Stimulated activated CD4-positive, alpha-beta T cell treated with anti-CD3 and anti-CD28 coated beads, Interleukin-4, amount 100 ng/mL, for 48 hours (primary cell): ENCODE data around the gene ASNSD1.

Source experiments
- DNase-seq, 2 donors: peaks; one replicate each; pipeline ENCODE4 v3.0.0-alpha.2; 2020; ENCODE audit warnings: low read depth in 2 of 2

ASNSD1 gene

DNA sequence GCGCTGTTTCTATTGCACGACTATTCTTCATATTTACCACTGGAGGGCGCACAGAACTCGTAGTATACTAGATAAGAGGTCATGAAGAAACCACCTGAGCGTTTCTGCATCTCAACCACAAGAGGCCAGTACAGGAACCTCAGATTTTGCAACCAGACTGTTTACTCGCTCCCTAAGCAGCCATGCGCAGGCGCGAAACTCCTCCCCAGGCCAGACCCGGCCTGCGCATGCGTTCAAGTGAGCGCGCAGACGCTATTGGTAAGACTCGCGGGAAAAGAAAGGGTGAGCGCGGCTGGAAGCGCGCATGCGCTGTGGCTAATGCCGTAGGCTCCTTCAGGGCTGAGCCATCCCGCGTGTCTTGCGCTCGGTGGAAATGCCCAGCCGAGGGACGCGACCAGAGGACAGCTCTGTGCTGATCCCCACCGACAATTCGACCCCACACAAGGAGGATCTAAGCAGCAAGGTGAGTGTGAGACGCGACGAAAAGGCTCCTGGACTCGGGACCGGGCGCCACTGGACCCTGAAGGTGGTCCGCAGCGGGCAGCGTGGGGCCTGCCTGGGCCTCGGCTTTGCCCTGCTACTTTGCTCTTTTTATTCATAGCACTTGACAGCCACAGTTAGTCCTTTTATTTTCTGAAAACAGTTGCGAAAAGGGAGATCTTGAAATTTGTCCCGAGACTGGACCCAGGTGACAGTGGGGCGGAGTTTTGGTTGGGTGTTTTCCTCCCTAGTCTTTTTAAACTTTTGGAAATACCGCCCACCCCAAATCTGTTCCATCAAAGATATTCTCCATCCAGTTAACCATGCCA lies at the start of gene ASNSD1:
ASNSD1 (plus strand) TSS at position 312 of the 809 bp plus-strand sequence. CDS start 4,674 bp downstream, outside the sequence.
- DNase-seq: peak; percentile 95 to 97

DNA sequence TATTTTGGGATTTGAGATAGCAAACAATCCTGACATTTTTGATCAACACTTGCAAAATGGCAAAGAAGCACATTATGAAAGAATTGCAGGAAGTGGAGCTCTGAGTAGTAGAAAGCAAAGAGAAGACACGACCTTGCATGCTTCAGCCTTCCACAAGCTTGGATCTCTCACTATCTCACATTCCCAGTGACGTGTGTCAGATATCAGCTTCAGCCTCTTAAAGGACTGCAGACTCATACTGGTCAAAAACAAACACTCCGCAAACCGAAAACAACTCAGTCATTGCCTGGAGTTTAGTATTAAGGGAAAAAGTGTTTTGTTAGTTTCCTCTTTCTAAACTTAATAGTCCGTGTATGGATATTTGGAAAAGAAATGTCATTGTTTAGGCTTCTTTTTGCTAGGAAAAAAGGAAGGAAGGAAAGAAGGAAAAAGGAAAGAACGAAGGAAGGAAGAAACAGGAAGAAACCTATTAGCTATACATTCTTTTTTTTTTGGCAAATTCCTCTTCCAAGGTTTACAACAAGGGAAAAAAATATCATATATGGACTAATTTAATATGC lies 48.1 kb upstream of the ASNSD1 start:
- DNase-seq: no peak

DNA sequence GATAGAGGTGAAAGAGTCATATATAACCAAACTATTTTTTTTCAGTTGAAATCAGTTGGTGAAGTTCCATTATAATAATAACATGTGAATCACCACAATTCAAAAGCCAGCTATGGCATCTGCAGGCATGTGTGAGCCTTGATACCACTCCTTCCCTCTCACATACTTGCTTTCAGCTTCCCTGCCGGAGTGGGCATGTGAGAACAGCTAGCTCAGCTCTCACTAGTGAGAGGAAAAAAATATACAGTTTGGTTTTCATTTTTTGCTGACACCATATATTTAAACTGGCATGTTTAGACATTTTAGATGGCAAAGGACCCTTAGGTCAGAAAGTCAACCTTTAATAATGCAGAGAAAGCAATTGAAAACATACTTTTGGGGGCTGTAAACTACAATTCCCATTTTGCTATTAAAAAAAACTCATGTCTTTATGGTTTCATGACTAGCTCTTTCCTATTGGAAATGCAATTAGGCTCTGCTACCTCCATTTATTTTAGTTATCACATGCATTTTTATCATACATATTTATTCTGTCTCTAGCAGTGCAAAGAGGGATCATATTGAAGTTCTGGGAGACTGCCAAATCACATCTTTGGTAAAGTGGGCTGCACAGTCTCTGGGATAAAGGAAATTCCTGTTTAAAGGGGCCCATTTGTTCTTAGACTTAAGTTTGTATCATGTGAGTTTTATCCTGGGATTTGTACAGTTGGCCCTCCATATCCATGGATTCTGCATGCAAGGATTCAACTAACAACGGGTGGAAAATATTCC lies 47.4 kb upstream of the ASNSD1 start:
- DNase-seq: no peak

DNA sequence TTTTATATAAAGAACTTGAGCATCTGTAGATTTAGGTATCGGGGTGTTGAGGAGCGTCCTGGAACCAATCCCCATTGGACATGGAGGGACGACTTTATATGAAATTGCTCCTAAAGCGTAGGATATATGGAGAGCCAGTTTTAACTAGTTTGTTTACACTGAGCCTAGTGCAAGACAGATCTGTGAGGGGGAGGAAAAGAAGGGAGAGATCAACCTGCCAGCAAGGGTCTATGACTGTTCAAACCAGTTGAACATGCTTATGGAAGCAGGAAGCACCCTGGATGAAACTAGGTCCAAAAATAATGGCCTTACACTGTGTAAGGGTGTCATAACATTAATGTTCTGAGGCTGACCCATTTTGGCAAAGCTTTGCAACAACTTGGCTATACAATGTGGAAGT lies 46.7 kb upstream of the ASNSD1 start:
- DNase-seq: no peak

DNA sequence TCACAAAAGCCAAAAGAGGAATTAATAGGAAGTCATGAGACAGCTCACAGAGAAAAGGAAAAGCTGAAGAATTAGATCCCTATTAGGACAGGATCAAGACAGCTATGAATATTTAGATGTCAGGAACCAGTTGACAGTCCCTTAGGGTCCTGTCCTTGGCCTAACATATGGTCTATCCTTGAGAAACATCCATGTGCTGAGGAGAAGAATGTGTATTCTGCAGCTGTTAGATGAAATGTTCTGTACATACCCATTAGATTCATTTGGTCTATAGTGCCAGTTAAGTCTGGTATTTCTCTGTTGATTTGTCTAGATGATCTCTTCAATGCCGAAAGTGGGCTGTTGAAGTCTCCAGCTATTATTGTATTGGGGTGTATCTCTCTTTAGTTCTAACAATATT lies 43.1 kb upstream of the ASNSD1 start:
- DNase-seq: no peak

DNA sequence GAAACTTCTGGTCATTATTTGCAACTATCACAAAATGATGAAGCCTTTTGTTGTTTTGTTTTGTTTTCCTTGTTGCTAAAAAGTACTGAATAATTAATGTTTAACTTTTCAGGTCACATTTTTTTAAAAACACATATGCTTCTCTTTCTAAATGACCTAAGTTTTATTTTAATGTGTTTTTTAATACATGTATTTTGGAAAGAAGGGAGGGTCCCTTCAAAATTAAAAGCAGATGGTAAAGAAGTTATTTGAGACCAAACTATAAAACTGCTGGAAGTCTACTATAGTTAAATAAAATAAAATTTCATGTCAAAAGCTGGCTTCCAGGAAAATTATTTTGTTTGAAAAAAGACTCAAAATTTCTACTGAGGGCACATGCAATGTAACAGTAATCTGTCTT lies 39.5 kb upstream of the ASNSD1 start:
- no peak for DNase-seq

DNA sequence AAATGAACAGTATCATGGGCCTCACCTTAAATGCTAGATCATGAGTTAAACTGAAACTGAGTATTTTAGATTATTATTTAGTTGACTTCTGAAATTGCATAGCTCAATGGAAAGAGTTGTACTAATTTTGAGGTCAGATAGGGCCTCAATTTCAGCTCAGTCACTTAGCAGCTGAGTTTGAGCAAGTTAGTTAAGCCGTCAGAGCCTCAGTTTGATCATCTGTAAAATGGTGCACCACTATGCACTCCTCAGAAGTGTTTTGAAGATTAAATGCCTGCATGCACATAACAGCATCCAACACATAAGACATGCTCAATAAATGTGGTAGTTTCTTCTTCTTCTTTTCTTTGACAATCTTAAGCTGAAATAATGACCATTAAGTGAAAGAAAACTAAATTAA lies 38.2 kb upstream of the ASNSD1 start:
- no peak for DNase-seq

DNA sequence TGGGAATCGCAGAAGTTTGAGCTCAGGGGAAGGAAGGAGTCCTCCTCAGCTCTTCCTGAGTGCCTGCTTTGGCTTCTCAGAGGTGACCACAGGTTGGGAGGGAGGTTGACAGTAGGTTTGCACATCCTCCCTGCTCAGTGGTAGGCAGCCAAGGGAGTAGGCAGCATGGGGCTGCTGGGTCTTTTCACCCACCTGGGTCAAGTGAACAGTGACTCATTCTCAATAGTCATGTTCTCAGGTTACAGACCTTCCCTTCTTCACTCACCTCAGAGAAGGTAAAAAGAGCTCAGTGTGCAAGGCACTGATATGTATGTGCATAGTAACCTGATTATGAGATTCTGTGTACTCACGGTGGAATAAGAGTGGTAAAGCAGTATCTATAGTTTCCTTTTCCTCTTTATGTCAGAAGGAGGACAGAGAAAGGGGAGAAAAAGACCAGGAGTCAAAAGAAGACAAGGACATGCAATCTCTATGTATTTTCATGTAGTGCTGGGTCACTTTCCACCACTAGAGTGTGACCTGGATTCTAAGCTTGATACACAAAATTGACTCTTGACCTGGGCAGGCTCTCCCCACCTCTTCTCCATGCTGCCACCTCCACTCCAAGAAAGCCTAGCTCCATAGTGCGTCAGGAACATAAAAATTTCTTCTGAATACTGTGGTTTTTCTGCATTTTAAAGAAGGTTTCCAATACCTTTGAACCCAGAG lies 36.5 kb upstream of the ASNSD1 start:
- no peak for DNase-seq

DNA sequence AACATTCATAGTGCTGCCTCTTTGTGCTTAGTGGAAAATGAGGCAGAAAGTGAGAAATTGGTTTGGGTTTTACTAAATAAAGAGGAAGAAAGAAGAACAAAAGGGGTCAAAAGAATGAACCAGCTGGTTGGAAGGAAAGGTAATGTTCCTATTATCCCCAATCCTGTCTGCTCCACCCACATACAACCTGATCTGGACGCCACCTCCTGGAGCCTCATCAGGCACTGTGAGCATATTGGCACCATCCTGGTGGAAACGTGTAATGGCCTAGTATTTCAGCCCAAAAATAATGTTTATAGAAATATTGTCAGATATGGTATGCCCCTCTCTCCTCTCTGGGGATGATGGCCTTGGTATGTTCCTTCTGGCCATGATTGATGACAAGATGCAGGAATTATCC lies 35.6 kb upstream of the ASNSD1 start:
- DNase-seq: no peak

DNA sequence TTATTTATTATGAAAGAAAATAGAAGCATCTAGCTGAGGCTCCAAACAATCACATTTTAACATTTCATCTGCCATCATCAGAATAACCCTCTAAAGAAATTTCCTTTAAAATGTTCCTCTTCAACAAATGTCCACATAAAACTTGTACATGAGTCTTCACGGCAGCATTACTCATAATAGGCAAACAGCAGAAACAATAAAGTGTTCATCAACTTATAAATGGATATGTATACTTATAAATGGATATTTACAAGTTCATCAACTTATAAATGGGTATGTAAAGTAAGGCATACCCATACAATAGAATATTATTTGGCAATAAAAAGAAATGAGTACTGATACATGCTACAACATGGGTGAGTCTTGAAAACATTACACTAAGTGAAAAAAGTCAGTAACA lies 33.5 kb upstream of the ASNSD1 start:
- no peak for DNase-seq

DNA sequence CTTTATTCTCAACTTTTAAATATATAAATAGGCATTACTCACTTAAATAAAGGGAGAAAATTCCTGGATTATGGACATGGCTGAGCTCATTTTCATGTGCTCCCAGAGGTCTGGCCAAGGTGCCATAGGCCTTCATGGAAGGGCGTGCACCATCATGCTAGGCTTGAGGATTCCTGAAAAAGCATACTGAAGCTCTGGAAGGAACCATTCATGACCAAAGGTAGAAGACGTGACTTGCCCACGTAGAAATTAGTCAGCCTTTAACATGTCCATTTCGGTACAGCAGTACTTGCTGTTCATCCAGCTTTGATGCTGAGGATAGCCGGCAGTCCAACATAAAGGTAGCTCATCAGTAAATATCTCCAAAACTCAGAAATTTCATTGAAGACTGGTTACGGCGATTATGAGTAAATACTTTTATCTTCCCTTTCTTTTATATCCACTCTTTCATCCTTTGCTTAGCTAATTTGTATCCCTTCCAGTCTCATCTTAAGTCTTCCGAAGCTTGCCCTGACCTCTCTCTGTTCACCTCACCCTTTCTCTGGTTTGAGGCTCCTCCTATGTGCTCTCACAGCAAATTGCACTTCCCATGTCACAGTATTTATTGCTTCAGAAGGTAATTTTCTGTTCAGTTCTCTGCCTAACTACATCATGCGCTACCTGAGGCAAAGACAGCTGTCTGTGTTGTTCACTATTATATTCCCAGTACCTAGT lies 32.3 kb upstream of the ASNSD1 start:
- no peak for DNase-seq

DNA sequence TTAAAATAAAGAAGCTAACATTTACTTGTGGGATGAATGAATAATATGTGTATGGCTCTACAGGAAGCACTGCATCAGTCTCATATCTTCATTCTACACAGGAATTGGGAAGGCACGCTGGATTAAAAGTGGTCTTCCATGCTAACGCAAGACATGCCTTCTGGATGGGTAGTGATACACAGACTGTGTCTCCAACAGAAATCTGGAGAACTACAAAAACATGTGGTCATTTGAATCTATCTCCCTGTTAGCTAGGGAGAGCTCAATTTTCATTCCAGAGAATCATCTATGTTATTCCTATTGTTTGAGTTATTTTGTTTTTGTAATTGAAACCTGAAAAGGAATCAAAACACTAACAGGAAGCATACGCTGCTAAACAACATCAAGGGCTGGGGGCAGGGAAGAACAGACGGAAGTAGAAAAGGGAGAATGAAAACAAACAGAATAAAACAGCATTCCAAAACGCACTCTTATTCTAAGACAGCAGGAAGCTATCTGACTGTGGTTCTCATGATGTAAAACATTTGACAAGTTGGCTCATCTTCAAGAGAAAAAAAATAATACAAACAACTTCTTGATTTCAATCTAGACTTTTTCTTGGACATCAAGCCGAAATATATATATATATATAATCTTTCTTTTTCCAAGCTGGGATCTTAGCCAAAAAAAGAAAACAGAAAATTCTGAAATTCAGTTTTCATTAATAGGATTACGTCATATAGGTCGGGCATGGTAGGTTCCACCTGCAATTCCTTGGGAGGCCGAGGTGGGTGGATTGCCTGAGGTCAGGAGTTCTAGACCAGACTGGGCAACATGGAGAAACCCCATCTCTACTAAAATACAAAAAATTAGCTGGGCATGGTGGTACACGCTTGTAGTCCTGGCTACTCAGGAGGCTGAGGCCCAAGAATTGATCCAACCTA lies 31.5 kb upstream of the ASNSD1 start:
- no peak for DNase-seq

DNA sequence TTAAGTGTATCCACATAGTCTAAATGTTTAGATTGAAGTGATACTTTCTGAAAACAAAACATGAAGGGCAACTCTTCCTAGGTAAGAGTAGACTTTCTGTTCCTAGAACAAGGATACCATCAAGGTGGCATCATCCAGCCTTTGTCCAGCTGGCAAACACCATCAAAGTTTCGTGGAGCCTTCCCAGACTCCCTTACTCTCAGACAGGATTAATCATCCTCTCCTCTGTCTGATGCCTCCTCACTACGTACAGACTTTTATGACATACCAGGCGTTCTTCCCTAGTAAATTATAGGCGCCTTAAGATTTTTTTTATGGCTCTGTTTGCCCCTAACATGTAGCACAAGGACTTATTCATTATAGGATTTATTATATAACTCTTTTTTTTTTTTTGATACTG lies 29.4 kb upstream of the ASNSD1 start:
- DNase-seq: no peak

DNA sequence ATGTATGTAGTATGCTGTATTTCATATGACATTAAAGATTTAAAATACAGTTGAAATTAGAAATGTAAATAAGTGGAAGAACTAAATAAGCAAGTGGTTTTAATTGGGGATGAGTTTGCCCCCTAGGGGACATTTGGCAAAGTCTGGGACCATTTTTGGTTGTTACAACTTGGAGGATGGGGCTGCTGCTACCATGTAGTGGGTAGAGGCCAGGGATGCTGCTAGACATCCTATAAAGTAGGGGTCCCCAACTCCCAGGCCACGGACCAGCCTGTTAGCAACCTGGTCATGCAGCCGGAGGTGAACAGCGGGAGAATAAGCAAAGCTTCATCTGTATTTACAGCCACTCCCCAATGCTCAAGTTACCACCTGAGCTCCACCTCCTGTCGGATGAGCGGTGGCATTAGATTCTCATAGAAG lies 27.9 kb upstream of the ASNSD1 start:
- DNase-seq: no peak

DNA sequence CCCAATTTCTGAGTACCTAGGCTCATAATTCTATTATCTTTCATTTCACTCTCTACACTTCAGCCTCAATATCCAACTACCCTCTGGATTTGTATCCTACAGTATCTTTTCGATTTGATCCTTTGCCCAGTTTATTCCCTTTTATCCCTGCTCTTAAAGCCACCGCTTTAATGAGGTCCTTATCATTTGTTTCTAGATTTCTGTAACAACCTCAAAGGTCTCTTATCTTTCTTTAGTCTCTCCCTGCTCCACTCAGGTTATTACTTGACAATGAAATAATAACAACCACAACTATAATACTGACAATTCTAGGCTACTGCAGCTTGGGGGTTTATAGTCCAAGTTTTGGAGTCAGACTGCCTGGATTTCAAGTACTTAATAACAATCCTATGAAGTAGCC lies 25.9 kb upstream of the ASNSD1 start:
- no peak for DNase-seq

DNA sequence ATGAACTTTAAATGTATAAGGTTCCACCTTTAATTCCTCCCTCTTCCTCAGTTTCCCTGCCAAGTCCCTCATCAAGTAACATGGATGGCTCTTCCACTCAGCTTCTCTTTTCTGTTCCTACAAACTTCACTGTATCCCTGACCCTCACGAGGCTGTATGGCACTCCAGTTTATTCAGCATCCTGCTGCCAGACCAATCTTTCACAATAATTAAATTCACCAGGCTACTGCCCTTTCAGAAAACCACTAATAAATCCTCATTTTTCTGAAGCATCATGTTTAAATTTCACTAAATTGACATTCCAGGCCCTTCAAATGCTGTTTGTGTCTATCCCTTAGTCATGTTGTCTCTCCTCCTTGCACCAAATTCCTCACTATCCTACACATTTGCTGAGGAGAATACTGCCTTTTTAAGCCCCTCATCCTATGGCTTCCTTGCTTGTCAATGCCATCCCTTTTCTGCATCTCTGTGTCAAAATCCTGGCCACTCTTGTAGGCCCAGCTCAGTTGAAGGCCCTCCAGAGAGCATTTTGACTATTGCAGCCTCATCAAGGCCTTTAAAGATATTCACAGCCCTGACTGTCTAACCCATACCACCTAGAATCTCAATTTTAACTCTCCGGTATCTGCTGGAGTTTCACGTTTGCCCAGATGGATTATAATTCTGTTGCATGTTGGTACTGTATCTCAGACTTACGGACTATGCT lies 22.8 kb upstream of the ASNSD1 start:
- no peak for DNase-seq

DNA sequence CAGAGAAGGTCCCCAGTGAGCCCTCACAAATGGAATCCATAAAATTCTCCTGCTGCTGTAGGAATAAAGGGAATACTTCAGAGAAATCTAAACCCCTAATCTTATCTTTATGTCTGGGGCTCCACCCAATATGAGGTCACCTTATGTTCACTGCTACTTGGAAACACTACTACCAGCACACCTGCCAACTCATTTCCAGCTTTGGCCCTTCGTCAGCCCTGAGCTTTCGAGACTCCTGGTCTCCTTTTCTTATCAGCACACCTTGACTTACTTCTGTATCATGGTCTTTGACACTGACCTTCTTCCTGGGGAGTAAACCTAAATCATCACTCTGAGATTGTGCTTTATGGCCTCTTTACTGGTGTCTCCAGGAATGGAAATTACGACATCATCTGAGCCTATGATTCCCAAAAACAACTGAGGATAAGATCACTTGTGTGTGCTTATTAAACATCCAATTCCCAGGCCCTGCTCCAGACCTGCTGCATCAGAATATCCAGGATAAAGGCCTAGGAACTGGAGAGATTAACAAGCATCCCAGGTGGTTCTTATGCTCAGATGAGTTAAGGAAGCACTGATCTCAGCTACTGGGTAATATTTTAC lies 22.2 kb upstream of the ASNSD1 start:
- DNase-seq: no peak

DNA sequence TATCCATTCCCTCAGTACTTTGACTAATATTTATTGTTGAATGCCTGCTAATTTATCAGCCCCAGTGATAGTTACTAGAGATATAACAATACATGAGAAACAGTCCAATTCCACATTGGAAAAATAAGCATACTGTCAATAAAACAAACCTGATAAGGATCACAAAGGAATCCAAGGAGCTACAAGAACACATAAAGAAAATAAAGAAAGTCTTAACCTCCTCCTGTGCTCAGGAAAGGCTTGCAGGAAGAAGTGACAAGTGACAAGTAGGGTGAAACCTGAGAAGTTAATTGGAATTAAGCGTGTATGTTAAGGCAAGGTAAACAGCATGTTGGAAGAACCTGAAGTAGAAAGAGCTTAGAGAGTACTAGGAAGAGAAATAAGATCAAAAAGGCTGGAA lies 20.3 kb upstream of the ASNSD1 start:
- no peak for DNase-seq

DNA sequence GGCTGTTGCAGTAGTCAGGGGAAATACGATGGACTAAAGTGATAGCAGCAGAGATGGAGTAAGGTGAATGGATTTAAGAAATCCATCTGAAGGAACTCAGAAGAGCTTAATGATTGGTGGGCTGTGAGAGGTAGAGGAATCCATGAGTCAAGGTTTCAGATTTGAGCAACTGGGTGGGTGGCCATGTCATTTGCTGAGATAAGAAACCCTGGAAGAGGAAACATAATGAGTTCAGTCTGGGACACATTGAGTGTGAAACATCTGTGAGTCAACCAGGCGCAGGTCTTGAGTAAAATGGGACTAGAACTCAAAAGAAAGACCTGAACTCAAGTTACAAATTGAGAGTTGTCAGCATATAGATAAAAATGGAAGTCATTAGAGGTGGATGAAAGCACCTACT lies 19.7 kb upstream of the ASNSD1 start:
- peak; percentile 15 to 32 for DNase-seq
